ENCODE measurements around the gene ITGA4.

DNA sequence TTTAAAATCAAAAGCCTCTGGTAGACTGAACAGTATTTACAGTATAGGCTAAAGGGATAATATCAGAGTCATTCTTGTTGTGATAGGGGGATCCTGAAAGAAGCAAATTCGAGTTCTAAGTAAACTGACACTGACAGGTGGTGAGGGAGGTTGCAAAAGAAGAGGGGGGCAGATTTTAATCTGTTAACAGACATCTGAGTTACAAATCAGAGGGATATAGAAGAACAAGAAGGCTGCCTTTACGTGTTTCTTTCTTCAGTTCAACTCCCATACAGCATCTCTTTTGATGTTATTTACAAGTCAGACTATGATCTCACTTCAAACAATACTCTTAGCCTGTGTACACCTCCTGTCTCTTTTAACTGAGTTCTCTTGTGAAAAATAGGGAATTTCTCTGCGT is 16.3 kb upstream of the ITGA4 start:
- TF ChIP-seq, protein P1, sequence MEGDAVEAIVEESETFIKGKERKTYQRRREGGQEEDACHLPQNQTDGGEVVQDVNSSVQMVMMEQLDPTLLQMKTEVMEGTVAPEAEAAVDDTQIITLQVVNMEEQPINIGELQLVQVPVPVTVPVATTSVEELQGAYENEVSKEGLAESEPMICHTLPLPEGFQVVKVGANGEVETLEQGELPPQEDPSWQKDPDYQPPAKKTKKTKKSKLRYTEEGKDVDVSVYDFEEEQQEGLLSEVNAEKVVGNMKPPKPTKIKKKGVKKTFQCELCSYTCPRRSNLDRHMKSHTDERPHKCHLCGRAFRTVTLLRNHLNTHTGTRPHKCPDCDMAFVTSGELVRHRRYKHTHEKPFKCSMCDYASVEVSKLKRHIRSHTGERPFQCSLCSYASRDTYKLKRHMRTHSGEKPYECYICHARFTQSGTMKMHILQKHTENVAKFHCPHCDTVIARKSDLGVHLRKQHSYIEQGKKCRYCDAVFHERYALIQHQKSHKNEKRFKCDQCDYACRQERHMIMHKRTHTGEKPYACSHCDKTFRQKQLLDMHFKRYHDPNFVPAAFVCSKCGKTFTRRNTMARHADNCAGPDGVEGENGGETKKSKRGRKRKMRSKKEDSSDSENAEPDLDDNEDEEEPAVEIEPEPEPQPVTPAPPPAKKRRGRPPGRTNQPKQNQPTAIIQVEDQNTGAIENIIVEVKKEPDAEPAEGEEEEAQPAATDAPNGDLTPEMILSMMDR (IDR thresholded peaks at IDR 0.05; ENCODE audit: extremely low read depth in 1 of 2, insufficient read depth in 1 of 2, low read depth in 1 of 2, low read length in 2 of 2): no peak
- TF ChIP-seq GATA2 (IDR thresholded peaks at IDR 0.05; ENCODE audit: insufficient read depth, insufficient read length, low read depth, low read length): no peak
- TF ChIP-seq POLR2AphosphoS5 (IDR thresholded peaks at IDR 0.05; ENCODE audit: insufficient read depth, low read depth, low read length): no peak
- no peak for TF ChIP-seq JUN (IDR thresholded peaks at IDR 0.05; ENCODE audit: borderline replicate concordance, insufficient read depth, insufficient read length, low read depth)
- no peak for TF ChIP-seq POLR2A (IDR thresholded peaks at IDR 0.05; ENCODE audit: low read depth, low read length)

All from endothelial cell of umbilical vein (primary cell).